Neural cell (in vitro differentiated cells): ENCODE measurements around the gene N4BP2. TPM values are rescaled to one million over a fixed set of nuclear protein-coding genes. Genes with fewer than 3 reads are reported as not detected.

Experiments used
- H2AFZ ChIP-seq: fragments of 200-600, 300-800 bp; sonication (generic), shearing (Covaris generic); 2 replicates; pipeline ENCODE4 v1.6.0; 2014; ENCODE audit warnings: low read depth, mild to moderate bottlenecking, antibody characterized with exemption, low read length, moderate library complexity
- H3F3A ChIP-seq: fragments of 200-600 bp; shearing (Covaris generic); 2 replicates; pipeline ENCODE4 v1.6.1; 2016; ENCODE audit warnings: mild to moderate bottlenecking, moderate library complexity, mixed read lengths, antibody characterized with exemption, low read length; ENCODE audit not compliant: insufficient read depth, poor library complexity, severe bottlenecking
- H3K27ac ChIP-seq: fragments of 200-600, 300-800 bp; sonication (generic), shearing (Covaris generic); 2 replicates; pipeline ENCODE4 v1.5.1; 2014; ENCODE audit warnings: mild to moderate bottlenecking, low read length, moderate library complexity
- H3K27me3 ChIP-seq: fragments of 300-800, 200-600 bp; sonication (generic), shearing (Covaris generic); 2 replicates; pipeline ENCODE4 v1.6.0; 2014; ENCODE audit warnings: mild to moderate bottlenecking, low read depth, low read length, moderate library complexity; ENCODE audit not compliant: insufficient read depth
- H3K36me3 ChIP-seq: fragments of 300-800, 200-600 bp; sonication (generic), shearing (Covaris generic); 2 replicates; pipeline ENCODE4 v1.5.1; 2014; ENCODE audit warnings: mild to moderate bottlenecking, antibody characterized with exemption, low read length, moderate library complexity; ENCODE audit not compliant: insufficient read depth
- H3K4me2 ChIP-seq: fragments of 300-800, 200-600 bp; sonication (generic), shearing (Covaris generic); 2 replicates; pipeline ENCODE4 v1.6.0; 2014; ENCODE audit warnings: mild to moderate bottlenecking, low read length
- H3K4me3 ChIP-seq: fragments of 300-800, 200-600 bp; sonication (generic), shearing (Covaris generic); 2 replicates; pipeline ENCODE4 v1.5.1; 2014; ENCODE audit warnings: mild to moderate bottlenecking, low read length, moderate library complexity
- H3K79me2 ChIP-seq: fragments of 200-600 bp; shearing (Covaris generic); replicated peaks from 2 replicates; pipeline ENCODE4 v1.6.0; 2014; ENCODE audit warnings: mild to moderate bottlenecking, low read length, moderate library complexity; ENCODE audit not compliant: insufficient read depth
- H3K9ac ChIP-seq: fragments of 300-800, 200-600 bp; sonication (generic), shearing (Covaris generic); 2 replicates; pipeline ENCODE4 v1.6.1; 2016; ENCODE audit warnings: mild to moderate bottlenecking, low read length, mixed read lengths
- H3K9me2 ChIP-seq: fragments of 200-600 bp; shearing (Covaris generic); 2 replicates; pipeline ENCODE4 v1.6.1; 2016; ENCODE audit warnings: mild to moderate bottlenecking, low read length, mixed read lengths; ENCODE audit not compliant: insufficient read depth
- H3K9me3 ChIP-seq: fragments of 200-600, 300-800 bp; sonication (generic), shearing (Covaris generic); 2 replicates; pipeline ENCODE4 v1.6.1; 2016; ENCODE audit warnings: mild to moderate bottlenecking, mixed run types, low read length, moderate library complexity, mixed read lengths
- H4K20me1 ChIP-seq: fragments of 200-600 bp; shearing (Covaris generic); 2 replicates; pipeline ENCODE4 v1.6.1; 2016; ENCODE audit warnings: mild to moderate bottlenecking, mixed run types; ENCODE audit not compliant: insufficient read depth
- EP300 ChIP-seq: fragments of 450-650 bp; conservative IDR thresholded peaks from 2 replicates; pipeline ENCODE4 v1.6.1; 2014; ENCODE audit warnings: antibody characterized with exemption, mild to moderate bottlenecking, moderate library complexity; ENCODE audit not compliant: poor library complexity, severe bottlenecking
- EZH2 ChIP-seq: fragments of 200-600, 300-800 bp; shearing (Covaris generic), sonication (generic); IDR thresholded peaks from 2 replicates; pipeline ENCODE4 v1.6.1; 2014; ENCODE audit warnings: antibody characterized with exemption, low read length, borderline replicate concordance, mild to moderate bottlenecking; ENCODE audit not compliant: insufficient read depth, poor library complexity, severe bottlenecking
- MXI1 ChIP-seq: fragments of 450-650 bp; conservative IDR thresholded peaks from 2 replicates; pipeline ENCODE4 v1.6.1; 2014; ENCODE audit warnings: antibody characterized with exemption, mild to moderate bottlenecking; ENCODE audit not compliant: poor library complexity, severe bottlenecking
- POLR2AphosphoS5 ChIP-seq: IDR thresholded peaks from 2 replicates; pipeline ENCODE4 v1.6.1; 2012
- RAD21 ChIP-seq: fragments of 450-650 bp; conservative IDR thresholded peaks from 2 replicates; pipeline ENCODE4 v1.6.1; 2014; ENCODE audit warnings: antibody characterized with exemption, mild to moderate bottlenecking, moderate library complexity
- SMC3 ChIP-seq: fragments of 450-650 bp; conservative IDR thresholded peaks from 2 replicates; pipeline ENCODE4 v1.6.1; 2014; ENCODE audit warnings: antibody characterized with exemption, mild to moderate bottlenecking, moderate library complexity; ENCODE audit not compliant: poor library complexity
- TAF1 ChIP-seq: IDR thresholded peaks from 2 replicates; pipeline ENCODE4 v1.6.1; 2012; ENCODE audit warnings: low read depth
- polyA plus RNA-seq: library from polyadenylated mRNA; depleted of rRNA; stranded (reverse); fragments of >200 nt; gene quantifications from 2 replicates; pipeline ENCODE4 v1.2.3, GENCODE V29; 2014
- TF ChIP-seq, protein P1 (sequence below): IDR thresholded peaks from 2 replicates; pipeline ENCODE4 v1.6.1; 2012; ENCODE audit warnings: borderline replicate concordance
- TF ChIP-seq, protein P2 (sequence below): fragments of 450-650 bp; IDR thresholded peaks from 2 replicates; pipeline ENCODE4 v1.5.1; 2014; ENCODE audit warnings: antibody characterized with exemption, mild to moderate bottlenecking, moderate library complexity; ENCODE audit not compliant: poor library complexity, severe bottlenecking

N4BP2 gene
- polyA plus RNA-seq, 1 donor from 2014 or later, result 28.1 TPM

DNA sequence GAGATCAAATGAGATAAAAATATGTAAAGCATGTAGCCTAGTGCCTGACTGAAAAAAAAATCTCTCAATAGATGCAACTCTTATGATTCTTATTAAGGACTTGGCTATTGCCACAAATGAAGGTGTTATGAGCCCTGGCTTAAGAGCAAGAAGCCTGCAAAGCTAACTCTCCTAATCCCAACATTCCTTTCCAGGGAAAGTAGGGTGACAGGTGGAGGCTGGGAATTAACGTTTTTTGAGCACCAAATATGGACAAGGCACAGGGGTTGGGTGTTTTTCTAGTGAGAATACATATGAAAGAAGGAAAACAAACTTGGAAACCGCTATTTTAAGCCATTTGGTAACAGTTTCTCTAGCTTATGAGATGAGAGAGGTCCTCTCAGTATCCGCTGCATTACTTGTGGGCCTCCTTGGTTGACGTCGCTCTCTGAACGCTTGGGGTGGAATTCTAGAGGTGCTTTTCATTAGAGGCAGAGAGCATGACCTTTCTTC lies 142.6 kb downstream of the N4BP2 start:
- Histone ChIP-seq H4K20me1 (no peaks in the 10 kb centered on the region), H3K79me2 (no peaks in the 10 kb centered on the region), H3K27me3 (no peaks in the 10 kb centered on the region), H3K4me3 (no peak overlapping the region), H3K9me3 (no peaks in the 10 kb centered on the region), H3K4me2 (no peak overlapping the region), H3F3A (no peaks in the 10 kb centered on the region), H3K9me2 (no peaks in the 10 kb centered on the region), H3K9ac (no peak overlapping the region), H3K27ac (no peak overlapping the region), H2AFZ (no peak overlapping the region), H3K36me3 (no peaks in the 10 kb centered on the region)
- TF ChIP-seq MXI1, result no peak
- TF ChIP-seq, protein P1, sequence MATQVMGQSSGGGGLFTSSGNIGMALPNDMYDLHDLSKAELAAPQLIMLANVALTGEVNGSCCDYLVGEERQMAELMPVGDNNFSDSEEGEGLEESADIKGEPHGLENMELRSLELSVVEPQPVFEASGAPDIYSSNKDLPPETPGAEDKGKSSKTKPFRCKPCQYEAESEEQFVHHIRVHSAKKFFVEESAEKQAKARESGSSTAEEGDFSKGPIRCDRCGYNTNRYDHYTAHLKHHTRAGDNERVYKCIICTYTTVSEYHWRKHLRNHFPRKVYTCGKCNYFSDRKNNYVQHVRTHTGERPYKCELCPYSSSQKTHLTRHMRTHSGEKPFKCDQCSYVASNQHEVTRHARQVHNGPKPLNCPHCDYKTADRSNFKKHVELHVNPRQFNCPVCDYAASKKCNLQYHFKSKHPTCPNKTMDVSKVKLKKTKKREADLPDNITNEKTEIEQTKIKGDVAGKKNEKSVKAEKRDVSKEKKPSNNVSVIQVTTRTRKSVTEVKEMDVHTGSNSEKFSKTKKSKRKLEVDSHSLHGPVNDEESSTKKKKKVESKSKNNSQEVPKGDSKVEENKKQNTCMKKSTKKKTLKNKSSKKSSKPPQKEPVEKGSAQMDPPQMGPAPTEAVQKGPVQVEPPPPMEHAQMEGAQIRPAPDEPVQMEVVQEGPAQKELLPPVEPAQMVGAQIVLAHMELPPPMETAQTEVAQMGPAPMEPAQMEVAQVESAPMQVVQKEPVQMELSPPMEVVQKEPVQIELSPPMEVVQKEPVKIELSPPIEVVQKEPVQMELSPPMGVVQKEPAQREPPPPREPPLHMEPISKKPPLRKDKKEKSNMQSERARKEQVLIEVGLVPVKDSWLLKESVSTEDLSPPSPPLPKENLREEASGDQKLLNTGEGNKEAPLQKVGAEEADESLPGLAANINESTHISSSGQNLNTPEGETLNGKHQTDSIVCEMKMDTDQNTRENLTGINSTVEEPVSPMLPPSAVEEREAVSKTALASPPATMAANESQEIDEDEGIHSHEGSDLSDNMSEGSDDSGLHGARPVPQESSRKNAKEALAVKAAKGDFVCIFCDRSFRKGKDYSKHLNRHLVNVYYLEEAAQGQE, result no peak

DNA sequence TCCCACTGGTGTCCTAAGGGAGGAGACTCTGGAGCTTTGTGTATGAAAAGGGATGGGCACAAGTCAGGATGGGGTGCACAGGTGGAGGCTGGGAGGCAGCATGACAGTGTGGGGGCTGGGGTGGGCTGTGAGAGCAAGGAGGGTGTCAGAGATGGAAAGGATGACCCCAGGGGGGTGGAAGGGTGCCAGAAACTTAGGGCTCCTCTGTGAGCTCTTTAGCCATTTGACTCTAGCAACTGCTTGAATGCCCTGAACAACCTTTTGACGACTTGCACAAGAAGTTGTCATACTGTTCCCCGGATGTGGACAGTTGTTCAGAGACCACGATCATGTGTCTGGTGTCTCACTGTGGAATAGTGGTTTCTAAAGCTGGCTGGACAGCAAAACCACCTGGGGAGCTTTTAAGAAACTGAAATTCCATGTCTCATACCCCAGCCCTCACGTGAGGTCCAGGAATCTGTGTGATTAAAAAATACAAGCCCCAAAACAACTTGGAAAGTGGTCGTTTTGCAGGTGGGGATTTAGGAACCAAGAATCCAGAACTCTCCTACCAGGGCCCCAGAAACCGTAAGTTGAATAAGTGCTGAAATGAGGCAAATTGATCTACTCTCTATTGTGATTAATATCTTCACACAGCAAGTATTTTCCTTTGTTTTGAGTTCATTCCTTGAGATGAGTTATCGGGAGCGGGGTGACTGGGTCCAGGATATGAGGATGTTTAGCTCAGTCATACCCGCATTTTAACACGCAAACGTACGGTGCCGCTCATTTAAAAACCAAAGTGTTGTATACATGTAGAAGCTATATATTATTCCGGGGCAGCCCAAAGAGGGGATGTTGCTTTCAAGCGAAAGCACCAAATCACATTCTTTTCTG lies 143.6 kb downstream of the N4BP2 start:
- Histone ChIP-seq H3F3A (no peaks in the 10 kb centered on the region), H3K9me2 (no peaks in the 10 kb centered on the region), H4K20me1 (no peaks in the 10 kb centered on the region), H3K4me2 (no peak overlapping the region), H2AFZ (no peak overlapping the region), H3K79me2 (no peaks in the 10 kb centered on the region), H3K9me3 (no peaks in the 10 kb centered on the region), H3K27me3 (no peaks in the 10 kb centered on the region), H3K27ac (no peak overlapping the region), H3K9ac (no peak overlapping the region), H3K36me3 (no peaks in the 10 kb centered on the region), H3K4me3 (no peak overlapping the region)
- TF ChIP-seq MXI1 (no peak), EP300 (no peak), SMC3 (no peak), POLR2AphosphoS5 (no peak), TAF1 (no peak), RAD21 (no peak), EZH2 (no peak)
- TF ChIP-seq, protein P2, sequence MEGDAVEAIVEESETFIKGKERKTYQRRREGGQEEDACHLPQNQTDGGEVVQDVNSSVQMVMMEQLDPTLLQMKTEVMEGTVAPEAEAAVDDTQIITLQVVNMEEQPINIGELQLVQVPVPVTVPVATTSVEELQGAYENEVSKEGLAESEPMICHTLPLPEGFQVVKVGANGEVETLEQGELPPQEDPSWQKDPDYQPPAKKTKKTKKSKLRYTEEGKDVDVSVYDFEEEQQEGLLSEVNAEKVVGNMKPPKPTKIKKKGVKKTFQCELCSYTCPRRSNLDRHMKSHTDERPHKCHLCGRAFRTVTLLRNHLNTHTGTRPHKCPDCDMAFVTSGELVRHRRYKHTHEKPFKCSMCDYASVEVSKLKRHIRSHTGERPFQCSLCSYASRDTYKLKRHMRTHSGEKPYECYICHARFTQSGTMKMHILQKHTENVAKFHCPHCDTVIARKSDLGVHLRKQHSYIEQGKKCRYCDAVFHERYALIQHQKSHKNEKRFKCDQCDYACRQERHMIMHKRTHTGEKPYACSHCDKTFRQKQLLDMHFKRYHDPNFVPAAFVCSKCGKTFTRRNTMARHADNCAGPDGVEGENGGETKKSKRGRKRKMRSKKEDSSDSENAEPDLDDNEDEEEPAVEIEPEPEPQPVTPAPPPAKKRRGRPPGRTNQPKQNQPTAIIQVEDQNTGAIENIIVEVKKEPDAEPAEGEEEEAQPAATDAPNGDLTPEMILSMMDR, result no peak
- TF ChIP-seq, protein P1, result no peak
